ENCODE data around the gene FGF9. TPM values are rescaled to one million over a fixed set of nuclear protein-coding genes. Genes with fewer than 3 reads are reported as not detected.

The FGF9 gene
- total RNA-seq, 1 donor from 2014 or later: 0.90 TPM

- Mint-ChIP-seq H3K27me3 (ENCODE audit: unreplicated experiment) (no peaks in the 10 kb centered on the region), H3K36me3 (ENCODE audit: low read depth, unreplicated experiment) (no peaks in the 10 kb centered on the region), H3K9me3 (ENCODE audit: unreplicated experiment) (no peaks in the 10 kb centered on the region), H3K4me3 (ENCODE audit: unreplicated experiment) (no peak overlapping the region), H3K4me1 (ENCODE audit: unreplicated experiment) (no peaks in the 10 kb centered on the region), H3K27ac (ENCODE audit: unreplicated experiment) (no peak overlapping the region)
- TF ChIP-seq, protein P1, sequence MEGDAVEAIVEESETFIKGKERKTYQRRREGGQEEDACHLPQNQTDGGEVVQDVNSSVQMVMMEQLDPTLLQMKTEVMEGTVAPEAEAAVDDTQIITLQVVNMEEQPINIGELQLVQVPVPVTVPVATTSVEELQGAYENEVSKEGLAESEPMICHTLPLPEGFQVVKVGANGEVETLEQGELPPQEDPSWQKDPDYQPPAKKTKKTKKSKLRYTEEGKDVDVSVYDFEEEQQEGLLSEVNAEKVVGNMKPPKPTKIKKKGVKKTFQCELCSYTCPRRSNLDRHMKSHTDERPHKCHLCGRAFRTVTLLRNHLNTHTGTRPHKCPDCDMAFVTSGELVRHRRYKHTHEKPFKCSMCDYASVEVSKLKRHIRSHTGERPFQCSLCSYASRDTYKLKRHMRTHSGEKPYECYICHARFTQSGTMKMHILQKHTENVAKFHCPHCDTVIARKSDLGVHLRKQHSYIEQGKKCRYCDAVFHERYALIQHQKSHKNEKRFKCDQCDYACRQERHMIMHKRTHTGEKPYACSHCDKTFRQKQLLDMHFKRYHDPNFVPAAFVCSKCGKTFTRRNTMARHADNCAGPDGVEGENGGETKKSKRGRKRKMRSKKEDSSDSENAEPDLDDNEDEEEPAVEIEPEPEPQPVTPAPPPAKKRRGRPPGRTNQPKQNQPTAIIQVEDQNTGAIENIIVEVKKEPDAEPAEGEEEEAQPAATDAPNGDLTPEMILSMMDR (IDR thresholded peaks at IDR 0.05; ENCODE audit: unreplicated experiment): no peak
- DNase-seq (ENCODE audit: low spot score): no peak
Measured at GRCh38 chr13:21748166-21748565, 77.3 kb downstream of the FGF9 start.

GRCh38 chr13:21749410-21749809 lies 78.5 kb downstream of the FGF9 start:
- Mint-ChIP-seq H3K9me3 (ENCODE audit: unreplicated experiment) (no peaks in the 10 kb centered on the region), H3K27me3 (ENCODE audit: unreplicated experiment) (no peaks in the 10 kb centered on the region), H3K4me3 (ENCODE audit: unreplicated experiment) (no peak overlapping the region), H3K36me3 (ENCODE audit: low read depth, unreplicated experiment) (no peaks in the 10 kb centered on the region), H3K27ac (ENCODE audit: unreplicated experiment) (no peak overlapping the region), H3K4me1 (ENCODE audit: unreplicated experiment) (no peaks in the 10 kb centered on the region)
- TF ChIP-seq, protein P1 (IDR thresholded peaks at IDR 0.05; ENCODE audit: unreplicated experiment): no peak
- DNase-seq (ENCODE audit: low spot score): no peak

GRCh38 chr13:21752501-21752900 lies 81.6 kb downstream of the FGF9 start:
- H3K36me3 Mint-ChIP-seq (ENCODE audit: low read depth, unreplicated experiment): no peaks in the 10 kb centered on the region
- no peak overlapping the region for H3K4me3 Mint-ChIP-seq (ENCODE audit: unreplicated experiment)

GRCh38 chr13:21753117-21753729 lies 82.3 kb downstream of the FGF9 start:
- H3K4me1 Mint-ChIP-seq (ENCODE audit: unreplicated experiment): no peaks in the 10 kb centered on the region
- no peaks in the 10 kb centered on the region for H3K36me3 Mint-ChIP-seq (ENCODE audit: low read depth, unreplicated experiment)
- H3K4me3 Mint-ChIP-seq (ENCODE audit: unreplicated experiment): no peak overlapping the region
- H3K27ac Mint-ChIP-seq (ENCODE audit: unreplicated experiment): no peak overlapping the region
- no peak for DNase-seq (ENCODE audit: low spot score)
- H3K27me3 Mint-ChIP-seq (ENCODE audit: unreplicated experiment): no peaks in the 10 kb centered on the region
- TF ChIP-seq, protein P1 (IDR thresholded peaks at IDR 0.05; ENCODE audit: unreplicated experiment): no peak
- no peaks in the 10 kb centered on the region for H3K9me3 Mint-ChIP-seq (ENCODE audit: unreplicated experiment)

More at GRCh38 chr13:21752501-21752900, 81.6 kb downstream of the FGF9 start:
- H3K27ac Mint-ChIP-seq (ENCODE audit: unreplicated experiment): no peak overlapping the region
- H3K9me3 Mint-ChIP-seq (ENCODE audit: unreplicated experiment): no peaks in the 10 kb centered on the region
- TF ChIP-seq, protein P1 (IDR thresholded peaks at IDR 0.05; ENCODE audit: unreplicated experiment): no peak
- no peak for DNase-seq (ENCODE audit: low spot score)
- H3K4me1 Mint-ChIP-seq (ENCODE audit: unreplicated experiment): no peaks in the 10 kb centered on the region
- no peaks in the 10 kb centered on the region for H3K27me3 Mint-ChIP-seq (ENCODE audit: unreplicated experiment)

Other genes with a start within 250 kb of the FGF9 start
- 72.5 TPM for gene ZDHHC20, start 211.8 kb upstream of the FGF9 start, total RNA-seq (ENCODE audit: unreplicated experiment)
- 22.3 TPM for gene MICU2, start 66.9 kb upstream of the FGF9 start, total RNA-seq (ENCODE audit: unreplicated experiment)